PC-9 (cell line): ENCODE data around the gene FAM81B. TPM values are rescaled to one million over a fixed set of nuclear protein-coding genes. Genes with fewer than 3 reads are reported as not detected.
"Not testable (repeated sequence)": the region's sequence is repeated elsewhere in the genome, so short reads cannot be mapped to it uniquely, and the experiment has no call there.

ENCODE experiments used
- BruUV-seq: library from RNA; stranded (reverse); fragments of 400-500 nt; replicated peaks from 2 replicates; lab custom pipeline; 2021; lab: Mats Ljungman, UMichigan
- CTCF ChIA-PET: fragments of 300-600 bp; sonication (Branson Sonifier 250); formaldehyde crosslinking; loops from one replicate; lab custom pipeline; 2022; ENCODE audit warnings: antibody characterized with exemption; lab: Charles Lee
- POLR2A ChIA-PET: fragments of 300-600 bp; sonication (Branson Sonifier 250); formaldehyde crosslinking; loops from one replicate; lab custom pipeline; 2022; ENCODE audit warnings: antibody characterized with exemption; ENCODE audit not compliant: unreplicated experiment; lab: Charles Lee
- DNase-seq, 2 experiments: peaks; one replicate each; pipeline versions ENCODE4 v3.0.0 to v3.0.0-alpha.2; 2015 to 2022; ENCODE audit warnings: mixed read lengths in 1 of 2
- H2AFZ ChIP-seq: fragments of 200-600 bp; sonication (generic); 2 replicates; pipeline ENCODE4 v1.8.1; 2017; ENCODE audit warnings: antibody characterized with exemption
- H3F3A ChIP-seq: fragments of 200-600 bp; sonication (generic); 2 replicates; pipeline ENCODE4 v1.8.1; 2017; ENCODE audit warnings: antibody characterized with exemption, mild to moderate bottlenecking, low read depth; ENCODE audit not compliant: insufficient read depth
- H3K27ac ChIP-seq: fragments of 200-600 bp; sonication (generic); 2 replicates; pipeline ENCODE4 v1.6.1; 2016; ENCODE audit warnings: mixed run types
- H3K27me3 ChIP-seq: fragments of 200-600 bp; sonication (generic); 2 replicates; pipeline ENCODE4 v1.6.1; 2016; ENCODE audit warnings: low read depth, mixed run types; ENCODE audit not compliant: insufficient read depth
- H3K36me3 ChIP-seq: fragments of 200-600 bp; sonication (generic); 2 replicates; pipeline ENCODE4 v1.6.1; 2016; ENCODE audit warnings: low read depth, mixed run types
- H3K4me1 ChIP-seq: fragments of 200-600 bp; sonication (generic); replicated peaks from 2 replicates; pipeline ENCODE4 v1.6.1; 2016; ENCODE audit warnings: mixed run types; ENCODE audit not compliant: insufficient read depth
- H3K4me2 ChIP-seq: fragments of 200-600 bp; sonication (generic); 2 replicates; pipeline ENCODE4 v1.6.1; 2017; ENCODE audit warnings: mixed run types
- H3K4me3 ChIP-seq: fragments of 200-600 bp; sonication (generic); 2 replicates; pipeline ENCODE4 v1.6.1; 2016; ENCODE audit warnings: mixed run types
- H3K79me2 ChIP-seq: fragments of 200-600 bp; sonication (generic); 2 replicates; pipeline ENCODE4 v1.6.1; 2017; ENCODE audit warnings: low read depth, mixed run types
- H3K9me2 ChIP-seq: fragments of 200-600 bp; sonication (generic); 2 replicates; pipeline ENCODE4 v1.8.1; 2017; ENCODE audit warnings: mild to moderate bottlenecking; ENCODE audit not compliant: insufficient read depth
- H3K9me3 ChIP-seq: fragments of 200-600 bp; sonication (generic); 2 replicates; pipeline ENCODE4 v1.8.1; 2016; ENCODE audit warnings: low read depth; ENCODE audit not compliant: insufficient read depth
- H4K20me1 ChIP-seq: fragments of 200-600 bp; sonication (generic); 2 replicates; pipeline ENCODE4 v1.8.1; 2017; ENCODE audit not compliant: insufficient read depth
- CTCF ChIP-seq: fragments of 200-600 bp; sonication (generic); conservative IDR thresholded peaks from 2 replicates; pipeline ENCODE4 v1.6.1; 2017; ENCODE audit warnings: mixed run types, antibody characterized with exemption, mild to moderate bottlenecking, moderate library complexity
- EZH2 ChIP-seq: fragments of 200-600 bp; sonication (generic); IDR thresholded peaks from 2 replicates; pipeline ENCODE4 v1.8.0; 2017; ENCODE audit warnings: antibody characterized with exemption, low read depth
- intact Hi-C: fragments of 100-400 bp; cut with micrococcal nuclease; formaldehyde crosslinking; loops from one replicate; pipeline ENCODE4 v1.10.0; 2022; ENCODE audit not compliant: unreplicated experiment
- total RNA-seq: library from RNA; stranded (reverse); gene quantifications from 2 replicates; pipeline ENCODE4 v1.2.3, GENCODE V29; 2021

Gene FAM81B
- total RNA-seq, 1 experiment from 2014 or later: 5.0 TPM

DNA sequence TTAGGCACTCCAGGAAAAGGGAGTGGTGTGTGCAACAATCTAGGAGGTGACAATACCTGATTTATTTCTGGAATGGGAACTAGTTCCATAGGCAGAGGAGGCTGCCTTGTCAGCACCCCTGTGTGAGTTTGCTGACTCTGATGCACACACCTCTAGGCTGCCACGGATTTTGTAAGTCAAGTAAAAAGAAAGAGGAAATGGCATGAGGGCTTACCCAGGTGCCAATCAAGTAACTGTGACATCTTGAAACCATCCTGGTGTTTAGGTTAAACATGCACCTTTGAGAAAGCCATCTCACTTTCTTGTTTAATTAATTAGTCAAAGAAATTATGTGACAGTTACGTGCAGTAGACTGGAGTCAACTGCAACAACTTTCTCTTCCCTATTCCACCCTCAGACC is 32.3 kb upstream of the FAM81B start:
- POLR2A ChIA-PET: no interaction called here
- Histone ChIP-seq H3K4me2 (no peak overlapping the region), H3K4me1 (no peaks in the 10 kb centered on the region), H3K79me2 (no peaks in the 10 kb centered on the region), H4K20me1 (no peaks in the 10 kb centered on the region), H3K4me3 (no peak overlapping the region), H3K9me2 (peaks cover 6% of the 10 kb centered on the region; the same call in 1 of the 2 replicates), H3F3A (no peaks in the 10 kb centered on the region), H3K9me3 (no peaks in the 10 kb centered on the region), H2AFZ (no peak overlapping the region), H3K27ac (no peak overlapping the region), H3K27me3 (no peaks in the 10 kb centered on the region), H3K36me3 (no peaks in the 10 kb centered on the region)
- TF ChIP-seq EZH2: no peak
- TF ChIP-seq CTCF: no peak
- no peak for DNase-seq
- CTCF ChIA-PET: no interaction called here
- BruUV-seq: no TSS peak
- intact Hi-C loops: no loop called here

DNA sequence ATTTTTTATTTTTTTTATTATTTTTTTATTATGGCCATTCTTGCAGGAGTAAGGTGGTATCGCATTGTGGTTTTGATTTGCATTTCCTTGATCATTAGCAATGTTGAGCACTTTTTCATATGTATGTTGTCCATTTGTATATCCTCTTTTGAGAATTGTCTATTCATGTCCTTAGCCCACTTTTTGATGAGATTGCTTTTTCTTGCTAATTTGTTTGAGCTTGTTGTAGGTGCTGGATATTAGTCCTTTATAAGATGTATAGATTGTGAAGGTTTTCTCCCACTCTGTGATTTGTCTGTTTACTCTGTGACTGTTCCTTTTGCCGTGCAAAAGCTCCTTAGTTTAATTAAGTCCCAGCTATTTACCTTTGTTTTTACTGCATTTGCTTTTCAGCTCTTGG is 30.5 kb upstream of the FAM81B start:
- DNase-seq, H3K27ac ChIP-seq, H3K4me3 ChIP-seq, H2AFZ ChIP-seq, H3F3A ChIP-seq, H3K27me3 ChIP-seq, H3K9me3 ChIP-seq, H3K9me2 ChIP-seq, intact Hi-C loops, H3K36me3 ChIP-seq, CTCF ChIA-PET, BruUV-seq, H4K20me1 ChIP-seq, H3K79me2 ChIP-seq, H3K4me1 ChIP-seq, POLR2A ChIA-PET, H3K4me2 ChIP-seq: not testable (repeated sequence)

DNA sequence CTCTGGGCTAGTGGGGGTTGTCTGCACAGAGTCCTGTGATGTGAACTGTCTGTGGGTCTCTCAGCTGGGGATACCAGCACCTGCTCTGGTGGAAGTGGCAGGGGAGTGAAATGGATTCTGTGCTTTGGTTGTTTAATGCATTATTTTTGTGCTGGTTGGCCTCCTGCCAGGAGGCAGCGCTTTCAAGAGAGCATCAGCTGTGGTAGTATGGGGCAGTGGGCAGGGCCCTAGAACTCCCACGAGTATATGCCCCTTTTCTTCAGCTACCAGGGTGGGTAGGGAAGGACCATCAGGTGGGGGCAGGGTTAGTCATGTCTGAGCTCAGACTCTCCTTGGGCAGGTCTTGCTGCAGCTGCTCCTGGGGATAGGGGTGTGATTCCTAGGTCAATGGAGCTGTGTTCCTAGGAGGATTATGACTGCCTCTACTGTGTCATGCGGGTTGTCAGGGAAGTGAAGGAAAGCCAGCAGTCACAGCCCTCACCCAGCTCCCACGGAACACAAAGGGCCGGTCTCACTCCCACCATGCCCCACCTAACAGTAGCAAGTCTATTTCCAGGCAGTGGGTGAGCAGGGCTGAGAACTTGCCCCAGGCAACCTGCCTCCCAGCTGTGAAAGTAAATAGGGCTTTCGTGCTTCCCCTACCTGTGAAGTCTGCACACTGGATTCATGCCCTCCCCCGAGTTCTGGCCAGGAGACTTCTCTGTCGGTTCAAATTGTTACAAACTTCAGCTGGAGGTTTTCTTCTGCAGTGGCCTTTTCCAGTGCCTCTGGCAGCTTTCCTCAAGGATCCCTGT is 25.7 kb upstream of the FAM81B start:
- Histone ChIP-seq H3K9me3 (no peaks in the 10 kb centered on the region), H3K27ac (no peak overlapping the region), H3K4me3 (no peak overlapping the region), H3K9me2 (no peaks in the 10 kb centered on the region), H3F3A (no peaks in the 10 kb centered on the region), H3K4me1 (no peaks in the 10 kb centered on the region), H3K79me2 (no peaks in the 10 kb centered on the region), H4K20me1 (no peaks in the 10 kb centered on the region), H3K4me2 (no peak overlapping the region), H3K27me3 (no peaks in the 10 kb centered on the region), H3K36me3 (no peaks in the 10 kb centered on the region), H2AFZ (no peak overlapping the region)
- BruUV-seq: no TSS peak
- TF ChIP-seq EZH2: no peak
- no peak for TF ChIP-seq CTCF
- DNase-seq: no peak
- intact Hi-C loops: no loop called here
- ChIA-PET POLR2A (no interaction called here), CTCF (interaction anchor here (0.6 kb wide), 1 partner anchor 143 kb away, joined by 3 read pairs; no protein-coding TSS in a partner anchor)
